IPS-18c (cell line): ENCODE measurements around the gene KLF12.

Source experiments
- H3K4me3 ChIP-seq: 2 replicates; pipeline ENCODE4 v1.7.0; 2013; ENCODE audit warnings: low read depth, mild to moderate bottlenecking, low read length, moderate library complexity; ENCODE audit not compliant: insufficient read depth
- H3K9me3 ChIP-seq: one replicate; pipeline ENCODE4 v1.6.1; 2013; ENCODE audit warnings: mild to moderate bottlenecking, low read length, moderate library complexity; ENCODE audit not compliant: control insufficient read depth, insufficient read depth

Gene KLF12

DNA sequence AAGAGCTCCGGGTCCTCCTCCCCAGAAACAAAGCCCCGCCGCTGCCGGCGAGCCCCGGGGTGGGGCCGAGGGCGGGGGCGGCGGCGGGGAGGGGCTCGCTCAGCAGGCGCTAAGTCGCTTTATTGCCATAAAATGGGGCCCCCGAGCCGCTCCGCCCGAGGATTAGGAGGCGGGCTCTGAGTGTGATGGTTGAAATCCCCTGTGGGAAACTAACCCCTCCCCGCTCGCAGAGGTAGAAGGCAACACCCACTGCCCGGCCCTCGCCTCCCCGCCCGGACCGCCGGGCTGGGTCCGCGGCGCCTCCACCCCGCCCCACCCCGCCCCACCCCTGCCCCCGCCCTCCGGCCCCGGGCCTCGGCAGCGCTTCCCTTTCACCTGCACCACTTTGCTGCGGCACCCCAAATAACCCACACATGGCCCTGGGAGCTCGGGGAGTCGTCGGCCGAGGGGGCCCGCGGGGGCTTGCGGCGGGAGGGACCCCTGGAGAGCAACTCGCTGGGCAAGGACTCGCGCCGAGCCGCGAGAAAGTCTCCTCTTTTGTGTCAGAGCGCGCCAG, at the start of gene KLF12:
KLF12 (minus strand) TSS at position 184 of the 556 bp plus-strand sequence.
- peaks cover 2% of the 10 kb centered on the region for H3K9me3 ChIP-seq
- peak within 1 kb of the TSS; percentile 88 for H3K4me3 ChIP-seq

GRCh38 chr13:74182491-74182890, 48.3 kb upstream of the KLF12 start:
- Histone ChIP-seq H3K9me3 (no peaks in the 10 kb centered on the region), H3K4me3 (no peak overlapping the region)

GRCh38 chr13:74174810-74175209, 40.6 kb upstream of the KLF12 start:
- Histone ChIP-seq H3K4me3 (no peak overlapping the region), H3K9me3 (no peaks in the 10 kb centered on the region)

DNA sequence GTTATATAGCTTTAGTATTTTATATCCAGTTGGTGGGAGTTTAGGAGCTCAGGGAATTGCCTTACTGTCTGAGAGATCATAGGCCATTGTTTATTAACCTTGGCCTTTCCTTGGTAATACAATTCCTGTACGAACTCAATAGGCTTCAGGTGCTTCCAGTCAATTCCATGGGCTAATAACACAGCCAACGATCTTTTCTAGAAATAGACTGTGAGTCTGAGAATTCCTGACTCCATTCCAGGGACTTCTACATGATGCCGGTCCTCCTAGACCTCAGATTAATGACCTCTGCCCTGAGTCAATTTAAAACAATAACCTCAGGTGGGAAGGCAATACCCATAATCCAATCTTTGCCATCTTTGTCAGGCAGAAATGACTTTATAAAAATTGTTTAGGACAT, 39.6 kb upstream of the KLF12 start:
- H3K4me3 ChIP-seq, result no peak overlapping the region
- H3K9me3 ChIP-seq, result no peaks in the 10 kb centered on the region

DNA sequence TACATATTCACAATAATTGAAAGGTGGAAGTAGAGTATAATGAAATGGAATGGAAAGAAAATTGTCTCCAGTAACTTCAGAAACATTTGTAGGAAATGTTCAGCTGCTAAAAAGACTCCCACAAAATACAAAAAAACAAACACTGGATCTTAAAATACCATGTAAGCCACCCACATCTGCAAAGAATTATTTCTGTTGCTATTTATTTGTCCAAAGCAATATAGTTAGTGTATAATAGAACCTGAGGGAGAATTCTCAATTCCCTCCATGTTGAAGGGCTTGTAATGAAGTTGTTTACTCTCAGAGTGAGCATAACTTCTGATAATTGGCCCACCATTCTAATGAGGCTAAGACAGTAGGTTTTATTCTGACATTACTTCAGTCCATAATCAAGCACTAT, 37.4 kb upstream of the KLF12 start:
- H3K9me3 ChIP-seq, result no peaks in the 10 kb centered on the region
- no peak overlapping the region for H3K4me3 ChIP-seq

GRCh38 chr13:74169676-74170075, 35.5 kb upstream of the KLF12 start:
- no peak overlapping the region for H3K4me3 ChIP-seq
- no peaks in the 10 kb centered on the region for H3K9me3 ChIP-seq

GRCh38 chr13:74168263-74168675, 34.1 kb upstream of the KLF12 start:
- H3K4me3 ChIP-seq, result no peak overlapping the region

DNA sequence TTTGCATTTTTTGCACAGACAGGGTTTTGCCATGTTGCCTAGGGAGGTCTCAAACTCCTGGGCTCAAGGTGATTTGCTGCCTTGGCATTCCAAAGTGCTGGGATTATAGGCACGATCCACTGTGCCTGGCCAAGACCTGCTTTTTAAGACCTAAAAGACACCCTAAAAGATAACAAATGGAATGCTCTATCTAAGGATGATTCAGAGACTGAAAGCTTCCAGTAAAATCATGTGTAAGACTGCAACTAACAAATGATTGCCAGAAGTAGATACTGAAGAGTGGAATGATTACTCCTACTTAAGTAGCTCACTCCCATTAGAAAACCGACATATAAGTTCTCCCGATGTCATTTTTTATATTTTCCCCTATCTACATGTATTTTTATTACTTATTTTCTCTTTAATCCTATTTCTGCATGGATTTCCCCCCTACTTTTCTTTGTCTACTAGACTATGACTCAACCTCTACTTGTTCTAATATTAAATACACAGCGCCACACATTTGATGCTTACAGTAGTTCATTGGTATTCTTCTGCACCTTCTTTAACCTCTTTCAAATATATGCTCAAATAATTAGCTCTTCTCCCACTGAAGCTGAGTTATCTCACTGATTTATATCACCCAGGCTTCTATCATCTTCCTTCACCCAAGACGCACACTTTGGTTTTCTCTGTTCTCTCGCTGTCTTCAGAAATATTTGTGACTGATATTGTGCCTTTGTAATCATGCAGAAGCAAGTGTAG, 32.2 kb upstream of the KLF12 start:
- no peaks in the 10 kb centered on the region for H3K9me3 ChIP-seq
- no peak overlapping the region for H3K4me3 ChIP-seq

More at GRCh38 chr13:74168263-74168675, 34.1 kb upstream of the KLF12 start:
- H3K9me3 ChIP-seq, result no peaks in the 10 kb centered on the region

- H3K4me3 ChIP-seq, result no peak overlapping the region
- H3K9me3 ChIP-seq, result no peaks in the 10 kb centered on the region
Observed at GRCh38 chr13:74162782-74163181, 28.6 kb upstream of the KLF12 start.

GRCh38 chr13:74162135-74162534, 27.9 kb upstream of the KLF12 start:
- H3K4me3 ChIP-seq, result no peak overlapping the region
- no peaks in the 10 kb centered on the region for H3K9me3 ChIP-seq

- H3K4me3 ChIP-seq, result no peak overlapping the region
- H3K9me3 ChIP-seq, result no peaks in the 10 kb centered on the region
Observed at GRCh38 chr13:74158571-74159352, 24.6 kb upstream of the KLF12 start.

DNA sequence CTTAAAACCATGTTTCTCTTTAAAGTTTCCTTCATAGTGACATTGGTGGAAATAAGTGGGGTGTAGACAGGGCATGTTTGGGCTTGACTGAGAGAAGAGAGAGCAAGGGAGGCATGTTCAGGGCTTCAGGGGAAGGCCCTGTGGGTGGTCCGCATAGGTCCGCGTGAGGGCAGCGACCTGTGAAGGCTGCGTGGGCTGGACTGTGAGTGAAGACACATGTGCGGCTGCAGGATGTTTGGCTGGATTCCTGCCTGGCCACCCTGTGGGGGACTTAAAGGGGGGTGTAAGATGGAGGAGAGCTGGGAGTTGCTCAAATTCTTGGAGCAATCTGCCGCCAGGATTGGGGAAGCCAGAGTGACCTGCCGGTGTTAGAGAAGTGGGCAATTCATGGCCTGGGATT, 23.8 kb upstream of the KLF12 start:
- no peaks in the 10 kb centered on the region for H3K9me3 ChIP-seq
- H3K4me3 ChIP-seq, result no peak overlapping the region

- H3K4me3 ChIP-seq, result no peak overlapping the region
Observed at GRCh38 chr13:74154981-74155380, 20.8 kb upstream of the KLF12 start.

DNA sequence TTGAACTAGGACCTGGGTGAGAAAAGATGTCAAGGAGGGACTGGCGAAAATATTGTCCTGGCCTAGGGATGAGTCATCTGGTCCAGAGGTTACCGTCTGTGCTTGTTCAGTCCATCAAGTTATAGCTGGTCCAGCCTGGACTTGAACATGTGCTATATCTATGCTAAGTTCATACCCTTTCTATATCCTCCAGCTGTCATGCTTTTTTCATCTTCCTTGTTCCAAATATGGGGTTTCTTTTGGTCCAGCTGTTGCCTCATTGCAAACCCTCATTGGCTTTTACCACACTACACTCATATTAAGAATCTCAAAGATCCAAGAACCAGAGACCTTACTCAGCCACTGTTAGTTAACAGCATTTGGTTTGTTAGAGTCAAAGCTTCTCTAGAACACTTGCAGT, 19.1 kb upstream of the KLF12 start:
- Histone ChIP-seq H3K9me3 (no peaks in the 10 kb centered on the region), H3K4me3 (no peak overlapping the region)

More at GRCh38 chr13:74154981-74155380, 20.8 kb upstream of the KLF12 start:
- H3K9me3 ChIP-seq, result no peaks in the 10 kb centered on the region

DNA sequence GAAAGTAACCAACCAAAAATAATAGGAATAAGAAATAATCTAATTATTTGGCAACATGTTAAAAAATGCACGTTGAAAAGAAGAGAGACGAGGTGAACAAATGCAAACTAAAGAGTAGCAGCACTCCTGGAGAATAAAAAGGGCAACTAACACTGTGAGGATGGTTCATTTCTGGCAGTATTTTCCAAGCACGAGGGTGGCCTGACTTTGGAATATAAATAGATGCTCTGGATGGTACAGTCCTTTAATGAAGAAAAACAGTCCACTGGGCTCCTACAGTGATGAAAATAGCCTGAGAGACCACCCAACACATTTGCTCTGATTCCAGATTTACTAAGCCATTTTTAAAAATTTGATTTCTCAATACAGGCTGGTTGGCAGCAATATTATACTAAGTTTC, 17.7 kb upstream of the KLF12 start:
- Histone ChIP-seq H3K4me3 (no peak overlapping the region), H3K9me3 (no peaks in the 10 kb centered on the region)

- Histone ChIP-seq H3K4me3 (no peak overlapping the region), H3K9me3 (no peaks in the 10 kb centered on the region)
Observed at GRCh38 chr13:74148352-74148751, 14.1 kb upstream of the KLF12 start.

GRCh38 chr13:74145249-74145975, 11.2 kb upstream of the KLF12 start:
- no peaks in the 10 kb centered on the region for H3K9me3 ChIP-seq
- H3K4me3 ChIP-seq, result no peak overlapping the region
